Measurements from ENCODE around the gene CELF3. TPM values are rescaled to one million over a fixed set of nuclear protein-coding genes. Genes with fewer than 3 reads are reported as not detected.
"Not testable (repeated sequence)": the region's sequence is repeated elsewhere in the genome, so short reads cannot be mapped to it uniquely, and the experiment has no call there.

Gene CELF3
- polyA plus RNA-seq, 1 donor (not counting 4 experiments of a cell fraction or from before 2014, with no cell fraction given): not detected

DNA sequence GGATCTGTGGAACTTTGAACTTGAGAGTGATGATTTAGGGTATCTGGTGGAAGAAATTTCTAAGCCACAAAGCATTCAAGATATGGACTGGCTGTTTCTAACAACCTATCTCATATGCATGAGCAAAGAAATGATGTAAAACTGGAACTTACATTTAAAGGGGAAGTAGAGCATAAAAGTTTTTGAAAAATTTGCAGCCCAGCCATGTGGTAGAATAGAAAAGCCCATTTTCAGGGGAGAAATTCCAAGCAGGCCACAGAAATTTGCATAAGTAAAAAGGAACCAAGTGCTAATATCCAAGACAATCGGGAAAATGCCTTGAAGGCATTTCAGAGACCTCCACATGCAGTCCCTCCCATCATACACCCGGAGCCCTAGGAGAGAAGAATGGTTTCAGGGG lies 20.4 kb upstream of the CELF3 start:
- no peak for FAIRE-seq
- no peaks in the 10 kb centered on the region for H4K20me1 ChIP-seq (ENCODE audit: control insufficient read depth, extremely low read depth, insufficient read depth, low read length)
- no peak overlapping the region for H3K27ac ChIP-seq (ENCODE audit: control insufficient read depth, insufficient read depth, low read length)
- no peaks in the 10 kb centered on the region for H3K79me2 ChIP-seq (ENCODE audit: control insufficient read depth, insufficient read depth, low read length)
- peaks cover 7% of the 10 kb centered on the region for H3K4me1 ChIP-seq (ENCODE audit: control insufficient read depth, extremely low read depth, insufficient read depth, low read length)
- no peaks in the 10 kb centered on the region for H3K27me3 ChIP-seq (ENCODE audit: control insufficient read depth, extremely low read depth, insufficient read depth, low read length)
- no peak overlapping the region for H3K4me3 ChIP-seq (ENCODE audit: control insufficient read depth in 2 of 3, extremely low read depth in 1 of 3, insufficient read depth in 2 of 3, low read depth in 1 of 3, low read length in 3 of 3)
- TF ChIP-seq, protein P1, sequence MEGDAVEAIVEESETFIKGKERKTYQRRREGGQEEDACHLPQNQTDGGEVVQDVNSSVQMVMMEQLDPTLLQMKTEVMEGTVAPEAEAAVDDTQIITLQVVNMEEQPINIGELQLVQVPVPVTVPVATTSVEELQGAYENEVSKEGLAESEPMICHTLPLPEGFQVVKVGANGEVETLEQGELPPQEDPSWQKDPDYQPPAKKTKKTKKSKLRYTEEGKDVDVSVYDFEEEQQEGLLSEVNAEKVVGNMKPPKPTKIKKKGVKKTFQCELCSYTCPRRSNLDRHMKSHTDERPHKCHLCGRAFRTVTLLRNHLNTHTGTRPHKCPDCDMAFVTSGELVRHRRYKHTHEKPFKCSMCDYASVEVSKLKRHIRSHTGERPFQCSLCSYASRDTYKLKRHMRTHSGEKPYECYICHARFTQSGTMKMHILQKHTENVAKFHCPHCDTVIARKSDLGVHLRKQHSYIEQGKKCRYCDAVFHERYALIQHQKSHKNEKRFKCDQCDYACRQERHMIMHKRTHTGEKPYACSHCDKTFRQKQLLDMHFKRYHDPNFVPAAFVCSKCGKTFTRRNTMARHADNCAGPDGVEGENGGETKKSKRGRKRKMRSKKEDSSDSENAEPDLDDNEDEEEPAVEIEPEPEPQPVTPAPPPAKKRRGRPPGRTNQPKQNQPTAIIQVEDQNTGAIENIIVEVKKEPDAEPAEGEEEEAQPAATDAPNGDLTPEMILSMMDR (optimal IDR thresholded peaks at IDR 0.05 in 1 of 3, IDR thresholded peaks at IDR 0.05 in 1 of 3, conservative IDR thresholded peaks at IDR 0.05 in 1 of 3; ENCODE audit: extremely low read depth in 1 of 3, insufficient read depth in 2 of 3, low read length in 3 of 3): no peak
- no peak for TF ChIP-seq EZH2 (IDR thresholded peaks at IDR 0.05; ENCODE audit: low read length)
- no peak for DNase-seq (ENCODE audit: low read depth, low spot score)
- H3K4me2 ChIP-seq (ENCODE audit: control insufficient read depth, extremely low read depth, insufficient read depth, low read depth, low read length): no peak overlapping the region
- H3K9ac ChIP-seq (ENCODE audit: control insufficient read depth, extremely low read depth, insufficient read depth, low read length): no peak overlapping the region
- dilution Hi-C loops (cut with MboI; ENCODE audit: extremely low pct_ligation_motif_present, low sequenced_read_pairs): no loop called here
- H2AFZ ChIP-seq (ENCODE audit: control insufficient read depth, low read length): no peak overlapping the region
- H3K9me3 ChIP-seq (ENCODE audit: control insufficient read depth, low read depth, low read length): peaks cover 5% of the 10 kb centered on the region
- no peaks in the 10 kb centered on the region for H3K9me1 ChIP-seq (ENCODE audit: control insufficient read depth, extremely low read depth, insufficient read depth, low read length)
- no peaks in the 10 kb centered on the region for H3K36me3 ChIP-seq (ENCODE audit: control insufficient read depth in 2 of 2, extremely low read depth in 1 of 2, insufficient read depth in 2 of 2, low read length in 2 of 2)

DNA sequence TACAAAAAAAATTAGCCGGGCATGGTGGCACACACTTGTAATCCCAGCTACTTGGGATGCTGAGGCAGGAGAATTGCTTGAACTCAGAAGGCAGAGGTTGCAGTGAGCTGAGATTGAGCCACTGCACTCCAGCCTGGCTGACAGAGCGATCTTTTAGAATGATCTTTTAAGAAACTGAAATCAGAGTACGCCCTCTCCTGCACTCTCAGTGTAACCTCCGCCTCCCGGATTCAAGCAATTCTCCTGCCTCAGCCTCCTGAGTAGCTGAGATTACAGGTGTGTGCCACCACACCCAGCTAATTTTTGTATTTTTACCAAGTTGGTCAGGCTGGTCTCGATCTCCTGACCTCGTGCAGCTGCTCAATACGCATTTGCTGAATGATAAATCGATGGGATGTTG lies 17.4 kb upstream of the CELF3 start:
- H3K27ac ChIP-seq (ENCODE audit: control insufficient read depth, insufficient read depth, low read length); H3K4me2 ChIP-seq (ENCODE audit: control insufficient read depth, extremely low read depth, insufficient read depth, low read depth, low read length); H3K9me3 ChIP-seq (ENCODE audit: control insufficient read depth, low read depth, low read length); H3K9ac ChIP-seq (ENCODE audit: control insufficient read depth, extremely low read depth, insufficient read depth, low read length); H3K36me3 ChIP-seq (ENCODE audit: control insufficient read depth in 2 of 2, extremely low read depth in 1 of 2, insufficient read depth in 2 of 2, low read length in 2 of 2); H2AFZ ChIP-seq (ENCODE audit: control insufficient read depth, low read length); dilution Hi-C loops (cut with MboI; ENCODE audit: extremely low pct_ligation_motif_present, low sequenced_read_pairs); FAIRE-seq; H3K79me2 ChIP-seq (ENCODE audit: control insufficient read depth, insufficient read depth, low read length); H4K20me1 ChIP-seq (ENCODE audit: control insufficient read depth, extremely low read depth, insufficient read depth, low read length); H3K4me1 ChIP-seq (ENCODE audit: control insufficient read depth, extremely low read depth, insufficient read depth, low read length); H3K4me3 ChIP-seq (ENCODE audit: control insufficient read depth in 2 of 3, extremely low read depth in 1 of 3, insufficient read depth in 2 of 3, low read depth in 1 of 3, low read length in 3 of 3); H3K27me3 ChIP-seq (ENCODE audit: control insufficient read depth, extremely low read depth, insufficient read depth, low read length); H3K9me1 ChIP-seq (ENCODE audit: control insufficient read depth, extremely low read depth, insufficient read depth, low read length); DNase-seq (ENCODE audit: low read depth, low spot score): not testable (repeated sequence)

DNA sequence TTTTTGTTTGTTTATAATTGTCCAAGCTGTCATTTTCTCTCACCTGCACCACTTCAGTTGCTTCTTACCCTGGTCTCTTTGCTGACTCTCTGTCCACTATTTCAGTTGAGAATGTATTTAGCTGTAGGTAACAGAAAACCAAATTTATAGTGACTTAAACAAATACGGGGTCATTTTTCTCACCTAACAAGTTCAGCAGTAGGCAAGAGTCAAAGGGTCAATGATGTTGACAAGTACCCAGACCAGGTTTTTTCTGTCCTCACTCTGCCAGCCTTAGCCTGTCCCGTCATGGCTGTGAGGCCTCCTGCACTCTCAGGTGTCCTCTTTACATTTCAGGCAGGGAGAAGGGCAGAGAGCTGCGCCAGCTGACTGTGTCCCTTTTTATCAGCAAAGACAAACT lies 16.5 kb upstream of the CELF3 start:
- dilution Hi-C loops (cut with MboI; ENCODE audit: extremely low pct_ligation_motif_present, low sequenced_read_pairs): no loop called here
- no peak for FAIRE-seq
- H3K9me3 ChIP-seq (ENCODE audit: control insufficient read depth, low read depth, low read length): peaks cover 5% of the 10 kb centered on the region

More for the DNA sequence above, 16.5 kb upstream of the CELF3 start:
- Histone ChIP-seq H3K4me1 (ENCODE audit: control insufficient read depth, extremely low read depth, insufficient read depth, low read length) (no peaks in the 10 kb centered on the region), H3K79me2 (ENCODE audit: control insufficient read depth, insufficient read depth, low read length) (no peaks in the 10 kb centered on the region), H3K9ac (ENCODE audit: control insufficient read depth, extremely low read depth, insufficient read depth, low read length) (no peak overlapping the region), H3K4me3 (ENCODE audit: control insufficient read depth in 2 of 3, extremely low read depth in 1 of 3, insufficient read depth in 2 of 3, low read depth in 1 of 3, low read length in 3 of 3) (no peak overlapping the region), H3K27me3 (ENCODE audit: control insufficient read depth, extremely low read depth, insufficient read depth, low read length) (no peaks in the 10 kb centered on the region), H4K20me1 (ENCODE audit: control insufficient read depth, extremely low read depth, insufficient read depth, low read length) (no peaks in the 10 kb centered on the region), H3K27ac (ENCODE audit: control insufficient read depth, insufficient read depth, low read length) (no peak overlapping the region), H3K4me2 (ENCODE audit: control insufficient read depth, extremely low read depth, insufficient read depth, low read depth, low read length) (no peak overlapping the region), H3K36me3 (ENCODE audit: control insufficient read depth in 2 of 2, extremely low read depth in 1 of 2, insufficient read depth in 2 of 2, low read length in 2 of 2) (no peaks in the 10 kb centered on the region), H3K9me1 (ENCODE audit: control insufficient read depth, extremely low read depth, insufficient read depth, low read length) (no peaks in the 10 kb centered on the region), H2AFZ (ENCODE audit: control insufficient read depth, low read length) (no peak overlapping the region)
- DNase-seq (ENCODE audit: low read depth, low spot score): no peak
- TF ChIP-seq, protein P1 (optimal IDR thresholded peaks at IDR 0.05 in 1 of 3, IDR thresholded peaks at IDR 0.05 in 1 of 3, conservative IDR thresholded peaks at IDR 0.05 in 1 of 3; ENCODE audit: extremely low read depth in 1 of 3, insufficient read depth in 2 of 3, low read length in 3 of 3): no peak
- TF ChIP-seq EZH2 (IDR thresholded peaks at IDR 0.05; ENCODE audit: low read length): no peak
